ENCODE results near the gene RAX2. TPM values are rescaled to one million over a fixed set of nuclear protein-coding genes. Genes with fewer than 3 reads are reported as not detected.

RAX2 gene
- total RNA-seq, 1 experiment from 2014 or later, result not detected

- Histone ChIP-seq H3K9me2 (ENCODE audit: insufficient read depth) (no peaks in the 10 kb centered on the region), H3K27ac (no peak overlapping the region), H3K36me3 (ENCODE audit: low read depth) (no peaks in the 10 kb centered on the region), H3K27me3 (ENCODE audit: insufficient read depth, low read depth) (no peaks in the 10 kb centered on the region), H3K79me2 (ENCODE audit: low read depth) (no peaks in the 10 kb centered on the region), H3K9me3 (ENCODE audit: insufficient read depth, low read depth) (no peaks in the 10 kb centered on the region), H3K4me3 (no peak overlapping the region), H3K4me1 (replicated peaks; ENCODE audit: insufficient read depth) (no peaks in the 10 kb centered on the region), H4K20me1 (ENCODE audit: insufficient read depth) (no peaks in the 10 kb centered on the region), H3F3A (ENCODE audit: insufficient read depth, low read depth) (no peaks in the 10 kb centered on the region), H3K4me2 (no peak overlapping the region), H2AFZ (no peak overlapping the region)
- ChIA-PET CTCF (no interaction called here), POLR2A (ENCODE audit: unreplicated experiment) (no interaction called here)
- DNase-seq, result no peak
- intact Hi-C loops (cut with micrococcal nuclease; ENCODE audit: unreplicated experiment), result no loop called here
- no TSS peak for BruUV-seq (replicated peaks)
- no peak for TF ChIP-seq CTCF (conservative IDR thresholded peaks at IDR 0.05)
- TF ChIP-seq EZH2 (IDR thresholded peaks at IDR 0.05; ENCODE audit: low read depth), result no peak
Measured at GRCh38 chr19:3784607-3785450, 12.8 kb upstream of the RAX2 start.

GRCh38 chr19:3783660-3784584 is 11.9 kb upstream of the RAX2 start:
- no peaks in the 10 kb centered on the region for H3K27me3 ChIP-seq (ENCODE audit: insufficient read depth, low read depth)
- no peaks in the 10 kb centered on the region for H3K79me2 ChIP-seq (ENCODE audit: low read depth)
- no peaks in the 10 kb centered on the region for H3K9me3 ChIP-seq (ENCODE audit: insufficient read depth, low read depth)
- H3K9me2 ChIP-seq (ENCODE audit: insufficient read depth), result no peaks in the 10 kb centered on the region
- H3K36me3 ChIP-seq (ENCODE audit: low read depth), result no peaks in the 10 kb centered on the region
- POLR2A ChIA-PET (ENCODE audit: unreplicated experiment), result no interaction called here
- intact Hi-C loops (cut with micrococcal nuclease; ENCODE audit: unreplicated experiment), result no loop called here
- H3K4me1 ChIP-seq (replicated peaks; ENCODE audit: insufficient read depth), result no peaks in the 10 kb centered on the region
- CTCF ChIA-PET, result no interaction called here
- DNase-seq, result no peak
- no peaks in the 10 kb centered on the region for H3F3A ChIP-seq (ENCODE audit: insufficient read depth, low read depth)
- H3K4me2 ChIP-seq, result no peak overlapping the region
- BruUV-seq (replicated peaks), result no TSS peak
- no peak overlapping the region for H3K27ac ChIP-seq
- H3K4me3 ChIP-seq, result no peak overlapping the region
- TF ChIP-seq EZH2 (IDR thresholded peaks at IDR 0.05; ENCODE audit: low read depth) (no peak), CTCF (conservative IDR thresholded peaks at IDR 0.05) (peak; percentile 38; the same call in 1 of the 2 replicates)
- no peak overlapping the region for H2AFZ ChIP-seq
- H4K20me1 ChIP-seq (ENCODE audit: insufficient read depth), result no peaks in the 10 kb centered on the region

- BruUV-seq (replicated peaks), result no TSS peak
- TF ChIP-seq CTCF (conservative IDR thresholded peaks at IDR 0.05), result no peak
- no peak for TF ChIP-seq EZH2 (IDR thresholded peaks at IDR 0.05; ENCODE audit: low read depth)
- H3K27ac ChIP-seq, result no peak overlapping the region
- no peaks in the 10 kb centered on the region for H4K20me1 ChIP-seq (ENCODE audit: insufficient read depth)
- H3K4me2 ChIP-seq, result no peak overlapping the region
- ChIA-PET POLR2A (ENCODE audit: unreplicated experiment) (interaction anchor here (0.6 kb wide), 1 partner anchor 39 kb away, joined by 4 read pairs; no protein-coding TSS in a partner anchor), CTCF (no interaction called here)
- intact Hi-C loops (cut with micrococcal nuclease; ENCODE audit: unreplicated experiment), result no loop called here
- no peaks in the 10 kb centered on the region for H3F3A ChIP-seq (ENCODE audit: insufficient read depth, low read depth)
- H3K36me3 ChIP-seq (ENCODE audit: low read depth), result no peaks in the 10 kb centered on the region
- H3K9me3 ChIP-seq (ENCODE audit: insufficient read depth, low read depth), result no peaks in the 10 kb centered on the region
- H3K9me2 ChIP-seq (ENCODE audit: insufficient read depth), result no peaks in the 10 kb centered on the region
- H3K4me1 ChIP-seq (replicated peaks; ENCODE audit: insufficient read depth), result no peaks in the 10 kb centered on the region
- H3K27me3 ChIP-seq (ENCODE audit: insufficient read depth, low read depth), result no peaks in the 10 kb centered on the region
- no peak overlapping the region for H3K4me3 ChIP-seq
- H2AFZ ChIP-seq, result no peak overlapping the region
- no peak for DNase-seq
- H3K79me2 ChIP-seq (ENCODE audit: low read depth), result no peaks in the 10 kb centered on the region
Measured at GRCh38 chr19:3782903-3783302, 10.9 kb upstream of the RAX2 start.
